OCI-LY1 (cell line): ENCODE results near the gene TSBP1.

Source experiments
- H2AFZ ChIP-seq: fragments of 200-600 bp; sonication (generic), shearing (Covaris generic); 2 replicates; pipeline ENCODE4 v1.6.0; 2014; ENCODE audit warnings: antibody characterized with exemption, mild to moderate bottlenecking, low read length
- H3F3A ChIP-seq: fragments of 200-600 bp; sonication (generic), shearing (Covaris generic); 2 replicates; pipeline ENCODE4 v1.6.0; 2014; ENCODE audit warnings: mild to moderate bottlenecking, antibody characterized with exemption, low read length, moderate library complexity; ENCODE audit not compliant: insufficient read depth
- H3K27ac ChIP-seq: fragments of 200-600 bp; sonication (generic); 2 replicates; pipeline ENCODE4 v1.5.1; 2014; ENCODE audit warnings: low read length, mixed run types, mild to moderate bottlenecking, low read depth; ENCODE audit not compliant: poor library complexity, severe bottlenecking
- H3K27me3 ChIP-seq: fragments of 200-600 bp; sonication (generic); 2 replicates; pipeline ENCODE4 v1.6.0; 2014; ENCODE audit warnings: antibody characterized with exemption, mild to moderate bottlenecking, low read length, moderate library complexity; ENCODE audit not compliant: insufficient read depth
- H3K36me3 ChIP-seq: fragments of 200-600 bp; sonication (generic); 2 replicates; pipeline ENCODE4 v1.6.1; 2014; ENCODE audit warnings: mild to moderate bottlenecking, antibody characterized with exemption, low read length, moderate library complexity, mixed read lengths; ENCODE audit not compliant: insufficient read depth
- H3K4me1 ChIP-seq: fragments of 200-600 bp; sonication (generic); 2 replicates; pipeline ENCODE4 v1.5.1; 2014; ENCODE audit warnings: mild to moderate bottlenecking, low read length, moderate library complexity; ENCODE audit not compliant: insufficient read depth, severe bottlenecking
- H3K4me2 ChIP-seq: fragments of 200-600 bp; sonication (generic), shearing (Covaris generic); 2 replicates; pipeline ENCODE4 v1.6.1; 2014; ENCODE audit warnings: low read length
- H3K4me3 ChIP-seq: fragments of 200-600 bp; sonication (generic); 2 replicates; pipeline ENCODE4 v1.5.1; 2014; ENCODE audit warnings: low read length, low read depth, mild to moderate bottlenecking, mixed read lengths; ENCODE audit not compliant: poor library complexity, severe bottlenecking
- H3K79me2 ChIP-seq: fragments of 200-600 bp; shearing (Covaris generic); 2 replicates; pipeline ENCODE4 v1.6.1; 2016; ENCODE audit warnings: mixed run types, low read length, mixed read lengths; ENCODE audit not compliant: insufficient read depth
- H3K9ac ChIP-seq: fragments of 200-600 bp; sonication (generic), shearing (Covaris generic); 2 replicates; pipeline ENCODE4 v1.6.1; 2014; ENCODE audit warnings: mild to moderate bottlenecking, low read length, mixed read lengths
- H3K9me2 ChIP-seq: fragments of 200-600 bp; sonication (generic), shearing (Covaris generic); 2 replicates; pipeline ENCODE4 v1.6.1; 2014; ENCODE audit warnings: low read depth, mild to moderate bottlenecking, low read length, mixed read lengths
- H3K9me3 ChIP-seq: fragments of 200-600 bp; shearing (Covaris generic); 2 replicates; pipeline ENCODE4 v1.6.1; 2014; ENCODE audit warnings: low read length, mixed read lengths
- H4K20me1 ChIP-seq: fragments of 200-600 bp; sonication (generic), shearing (Covaris generic); 2 replicates; pipeline ENCODE4 v1.6.0; 2016; ENCODE audit warnings: mild to moderate bottlenecking, low read length; ENCODE audit not compliant: insufficient read depth
- EZH2 ChIP-seq: fragments of 200-600 bp; sonication (generic), shearing (Covaris generic); IDR thresholded peaks from 2 replicates; pipeline ENCODE4 v1.8.0; 2017; ENCODE audit warnings: borderline replicate concordance, mixed run types, mild to moderate bottlenecking, antibody characterized with exemption, low read length, moderate library complexity, mixed read lengths
- TF ChIP-seq, protein P1 (sequence below): fragments of 200-600 bp; sonication (generic), shearing (Covaris generic); IDR thresholded peaks from 2 replicates; pipeline ENCODE4 v1.5.1; 2017; ENCODE audit warnings: mild to moderate bottlenecking, antibody characterized with exemption, low read length, moderate library complexity, mixed read lengths

The TSBP1 gene

GRCh38 chr6:32247401-32247800 lies 124.3 kb downstream of the TSBP1 start:
- Histone ChIP-seq H3K4me2 (no peak overlapping the region), H3K9ac (no peak overlapping the region), H3K4me1 (no peaks in the 10 kb centered on the region), H3K4me3 (no peak overlapping the region), H3K27ac (no peak overlapping the region), H3K36me3 (no peaks in the 10 kb centered on the region), H3K27me3 (peaks cover 4% of the 10 kb centered on the region; the same call in 1 of the 2 replicates), H3F3A (no peaks in the 10 kb centered on the region), H4K20me1 (no peaks in the 10 kb centered on the region), H2AFZ (no peak overlapping the region), H3K9me3 (peaks cover 9% of the 10 kb centered on the region; the same call in 1 of the 2 replicates), H3K9me2 (no peaks in the 10 kb centered on the region), H3K79me2 (no peaks in the 10 kb centered on the region)
- no peak for TF ChIP-seq EZH2
- TF ChIP-seq, protein P1, sequence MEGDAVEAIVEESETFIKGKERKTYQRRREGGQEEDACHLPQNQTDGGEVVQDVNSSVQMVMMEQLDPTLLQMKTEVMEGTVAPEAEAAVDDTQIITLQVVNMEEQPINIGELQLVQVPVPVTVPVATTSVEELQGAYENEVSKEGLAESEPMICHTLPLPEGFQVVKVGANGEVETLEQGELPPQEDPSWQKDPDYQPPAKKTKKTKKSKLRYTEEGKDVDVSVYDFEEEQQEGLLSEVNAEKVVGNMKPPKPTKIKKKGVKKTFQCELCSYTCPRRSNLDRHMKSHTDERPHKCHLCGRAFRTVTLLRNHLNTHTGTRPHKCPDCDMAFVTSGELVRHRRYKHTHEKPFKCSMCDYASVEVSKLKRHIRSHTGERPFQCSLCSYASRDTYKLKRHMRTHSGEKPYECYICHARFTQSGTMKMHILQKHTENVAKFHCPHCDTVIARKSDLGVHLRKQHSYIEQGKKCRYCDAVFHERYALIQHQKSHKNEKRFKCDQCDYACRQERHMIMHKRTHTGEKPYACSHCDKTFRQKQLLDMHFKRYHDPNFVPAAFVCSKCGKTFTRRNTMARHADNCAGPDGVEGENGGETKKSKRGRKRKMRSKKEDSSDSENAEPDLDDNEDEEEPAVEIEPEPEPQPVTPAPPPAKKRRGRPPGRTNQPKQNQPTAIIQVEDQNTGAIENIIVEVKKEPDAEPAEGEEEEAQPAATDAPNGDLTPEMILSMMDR: no peak

GRCh38 chr6:32244946-32245398 lies 126.7 kb downstream of the TSBP1 start:
- H3K9me3 ChIP-seq: peaks cover 9% of the 10 kb centered on the region; the same call in 1 of the 2 replicates
- H3K4me1 ChIP-seq: no peaks in the 10 kb centered on the region
- H3K4me2 ChIP-seq: peak overlapping the region; percentile 20; the same call in 1 of the 2 replicates
- H3K9me2 ChIP-seq: no peaks in the 10 kb centered on the region
- no peak overlapping the region for H3K27ac ChIP-seq
- H4K20me1 ChIP-seq: no peaks in the 10 kb centered on the region
- no peak overlapping the region for H3K9ac ChIP-seq
- no peaks in the 10 kb centered on the region for H3K79me2 ChIP-seq
- H3K4me3 ChIP-seq: no peak overlapping the region
- no peaks in the 10 kb centered on the region for H3K36me3 ChIP-seq
- H2AFZ ChIP-seq: no peak overlapping the region
- H3F3A ChIP-seq: no peaks in the 10 kb centered on the region
- TF ChIP-seq, protein P1: peak; percentile 91
- no peak for TF ChIP-seq EZH2
- no peaks in the 10 kb centered on the region; the same call in 1 of the 2 replicates for H3K27me3 ChIP-seq

GRCh38 chr6:32244270-32244669 lies 127.4 kb downstream of the TSBP1 start:
- no peaks in the 10 kb centered on the region for H3K79me2 ChIP-seq
- no peaks in the 10 kb centered on the region for H3F3A ChIP-seq
- H3K9me2 ChIP-seq: no peaks in the 10 kb centered on the region
- no peak overlapping the region for H2AFZ ChIP-seq
- H3K4me3 ChIP-seq: no peak overlapping the region
- no peaks in the 10 kb centered on the region for H4K20me1 ChIP-seq
- no peak overlapping the region for H3K9ac ChIP-seq
- peaks cover 9% of the 10 kb centered on the region; the same call in 1 of the 2 replicates for H3K9me3 ChIP-seq
- TF ChIP-seq, protein P1: no peak
- no peak for TF ChIP-seq EZH2
- H3K4me2 ChIP-seq: no peak overlapping the region
- no peaks in the 10 kb centered on the region; the same call in 1 of the 2 replicates for H3K27me3 ChIP-seq
- H3K36me3 ChIP-seq: no peaks in the 10 kb centered on the region
- no peaks in the 10 kb centered on the region for H3K4me1 ChIP-seq
- no peak overlapping the region for H3K27ac ChIP-seq
